ENCODE data around the gene CYGB. TPM values are rescaled to one million over a fixed set of nuclear protein-coding genes. Genes with fewer than 3 reads are reported as not detected.

CYGB gene
- total and polyA plus RNA-seq, 7 donors = 6.4 to 14.6 (median 11.0) TPM

- TF ChIP-seq CTCF (IDR thresholded peaks at IDR 0.05) = peak; percentile 96
These were observed 30.8 kb downstream of the CYGB start for GRCh38 chr17:76506408-76507345.

DNA sequence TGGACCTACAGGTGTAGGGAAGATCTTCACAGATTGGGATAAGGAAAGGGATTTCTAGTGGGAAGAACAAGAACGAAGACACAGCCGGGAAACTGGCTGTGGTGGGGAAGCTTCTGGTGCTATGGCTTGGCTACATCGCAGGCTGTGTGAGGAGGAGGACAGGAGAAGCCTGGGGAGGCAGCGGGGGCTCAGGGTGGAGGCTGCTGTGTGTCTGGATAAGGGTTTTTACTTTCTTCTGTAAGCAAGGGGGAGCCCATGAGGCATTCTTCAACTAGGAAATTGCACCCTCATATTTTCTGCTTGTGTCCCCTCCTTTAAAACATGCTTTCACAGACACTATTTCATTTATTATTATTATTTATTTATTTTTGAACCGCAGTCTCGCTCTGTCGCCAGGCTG lies 33.4 kb downstream of the CYGB start:
- no peak overlapping the region for H3K27ac ChIP-seq
- no peaks in the 10 kb centered on the region for H3K36me3 ChIP-seq (ENCODE audit: insufficient read depth in 1 of 2, low read depth in 1 of 2)
- no peaks in the 10 kb centered on the region for H3K9me3 ChIP-seq
- DNase-seq (no peak), ATAC-seq (no peak)
- no peaks in the 10 kb centered on the region for H3K27me3 ChIP-seq (ENCODE audit: insufficient read depth in 3 of 3, low read length in 2 of 3)
- WGBS, 3 donors = 70 to 91% (median 84%) methylated on average over 6 to 7 of the region's 7 CpGs
- TF ChIP-seq CTCF (IDR thresholded peaks at IDR 0.05) = no peak
- H3K4me3 ChIP-seq = no peak overlapping the region
- intact Hi-C loops (cut with DNase I) = loop anchor here in 1 of 2 donors (10.0 kb wide), 1 partner anchor 199 kb away; the partner anchor contains the start of gene QRICH2
- peaks cover 19% of the 10 kb centered on the region for H3K4me1 ChIP-seq

More at GRCh38 chr17:76506408-76507345, 30.8 kb downstream of the CYGB start:
- intact Hi-C loops (cut with DNase I) = loop anchor here (1.0 to 10.0 kb wide), 5 partner anchors 40 to 204 kb away; partner anchors contain the start of genes AANAT (in 1 of the 2) and QRICH2 (in 1 of the 2)
- no peaks in the 10 kb centered on the region for H3K9me3 ChIP-seq
- peak overlapping the region; percentile 32 for H3K27ac ChIP-seq
- no peak overlapping the region for H3K4me3 ChIP-seq
- ATAC-seq (peak; percentile 82 to 89 (median 85)), DNase-seq (peak; percentile 85 to 92)
- H3K4me1 ChIP-seq = peaks cover 4% of the 10 kb centered on the region
- WGBS, 3 donors = 19 to 22% (median 21%) methylated on average over 24 of the region's 24 CpGs
- H3K36me3 ChIP-seq (ENCODE audit: insufficient read depth in 1 of 2, low read depth in 1 of 2) = no peaks in the 10 kb centered on the region
- H3K27me3 ChIP-seq (ENCODE audit: insufficient read depth in 3 of 3, low read length in 2 of 3) = no peaks in the 10 kb centered on the region

DNA sequence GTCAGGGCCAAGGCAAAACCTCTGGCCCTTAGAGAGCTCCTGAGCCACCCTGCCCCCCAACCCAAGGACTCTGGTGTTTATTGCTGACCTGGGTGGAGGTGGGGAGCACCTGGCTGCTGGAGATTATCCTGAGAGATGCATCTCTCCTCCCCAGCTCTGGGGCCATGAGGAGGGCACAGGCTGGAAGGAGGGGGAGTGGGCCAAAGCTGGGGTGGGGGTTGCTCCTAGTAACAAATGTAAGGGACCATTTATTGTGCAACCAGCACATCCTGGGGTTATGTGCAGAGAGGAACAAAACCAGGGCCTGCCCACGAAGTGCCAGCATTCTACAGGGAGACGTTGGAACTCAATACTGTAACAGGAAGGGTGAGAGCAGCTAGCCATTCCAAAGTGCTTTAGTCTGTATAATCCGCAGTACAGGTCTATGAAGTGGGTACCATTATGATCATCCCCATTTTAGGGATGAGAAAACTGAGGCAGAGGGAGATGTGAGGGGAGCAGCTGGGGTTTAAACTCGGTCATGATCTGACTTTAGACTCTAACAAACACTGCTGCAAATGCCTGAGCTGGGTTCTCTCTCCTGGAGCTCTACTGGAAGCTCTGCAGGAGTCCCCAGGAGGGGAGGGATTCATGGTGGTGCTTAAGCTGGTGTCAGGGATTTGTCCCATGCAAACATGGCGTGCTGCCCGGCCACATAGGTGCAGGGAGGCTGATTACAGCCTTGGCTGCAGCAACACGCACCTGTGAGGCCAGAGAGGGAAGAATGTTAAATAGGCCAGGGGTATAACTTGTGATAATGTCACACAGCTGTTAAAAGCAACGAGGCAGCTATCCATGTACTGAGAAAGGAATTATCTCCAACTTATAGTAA lies 34.9 kb downstream of the CYGB start:
- TF ChIP-seq CTCF (IDR thresholded peaks at IDR 0.05) = no peak
- ATAC-seq = no peak
- Histone ChIP-seq H3K9me3 (no peaks in the 10 kb centered on the region), H3K27ac (no peak overlapping the region), H3K4me3 (no peak overlapping the region), H3K27me3 (ENCODE audit: insufficient read depth in 3 of 3, low read length in 2 of 3) (no peaks in the 10 kb centered on the region), H3K4me1 (peaks cover 33% of the 10 kb centered on the region), H3K36me3 (ENCODE audit: insufficient read depth in 1 of 2, low read depth in 1 of 2) (no peaks in the 10 kb centered on the region)
- 72 to 84% (median 73%) methylated on average over 8 of the region's 8 CpGs for WGBS, 3 donors
- DNase-seq = no peak
- intact Hi-C loops (cut with DNase I) = loop anchor here in 1 of 2 donors (10.0 kb wide), 1 partner anchor 198 kb away; the partner anchor contains the start of gene QRICH2

DNA sequence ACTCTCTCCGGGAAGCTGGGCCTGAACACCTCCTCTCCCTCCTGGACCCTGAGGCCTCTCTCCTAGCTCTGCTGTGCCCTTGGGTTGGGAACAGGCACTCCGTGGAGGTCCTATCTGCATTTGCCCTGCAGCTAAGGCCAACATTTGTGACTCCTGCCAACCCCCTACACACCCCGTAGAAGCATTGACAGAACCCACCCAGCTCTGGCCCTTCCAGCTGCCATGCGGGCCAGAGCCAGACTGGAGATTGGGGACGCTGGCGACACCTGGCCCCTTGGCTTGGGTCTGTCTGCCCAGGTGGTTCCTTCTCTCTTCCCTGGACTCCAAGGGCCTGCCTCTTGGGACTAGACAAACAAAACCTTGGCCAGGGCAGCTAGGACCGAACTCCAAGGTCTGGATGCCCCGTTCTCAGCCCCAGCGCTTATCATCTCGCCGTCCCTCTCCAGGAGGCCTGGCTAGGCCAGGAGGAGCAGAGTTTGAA lies 35.6 kb downstream of the CYGB start:
- Histone ChIP-seq H3K9me3 (no peaks in the 10 kb centered on the region), H3K27me3 (ENCODE audit: insufficient read depth in 3 of 3, low read length in 2 of 3) (no peaks in the 10 kb centered on the region), H3K4me3 (peak overlapping the region; percentile 85), H3K36me3 (ENCODE audit: insufficient read depth in 1 of 2, low read depth in 1 of 2) (no peaks in the 10 kb centered on the region), H3K4me1 (peaks cover 40% of the 10 kb centered on the region), H3K27ac (peak overlapping the region; percentile 94)
- WGBS, 3 donors = 67 to 76% (median 70%) methylated on average over 11 of the region's 11 CpGs
- no peak for ATAC-seq
- intact Hi-C loops (cut with DNase I) = loop anchor here in 1 of 2 donors (10.0 kb wide), 1 partner anchor 197 kb away; the partner anchor contains the start of gene QRICH2
- no peak for DNase-seq
- no peak for TF ChIP-seq CTCF (IDR thresholded peaks at IDR 0.05)
